Myocyte (in vitro differentiated cells): Measurements from ENCODE around the gene MRPL50. TPM values are rescaled to one million over a fixed set of nuclear protein-coding genes. Genes with fewer than 3 reads are reported as not detected.

ENCODE experiments used
- DNase-seq: peaks from one replicate; pipeline ENCODE4 v3.0.0-alpha.2; 2012; ENCODE audit warnings: low read depth
- total RNA-seq: library from RNA; depleted of rRNA; stranded (reverse); fragments of >200 nt; gene quantifications from 2 replicates; pipeline ENCODE4 v1.2.3, GENCODE V29; 2014

Gene MRPL50
- total RNA-seq, 1 donor from 2014 or later, result 20.2 TPM

- DNase-seq, result no peak
Observed at GRCh38 chr9:101342595-101342994, 55.8 kb downstream of the MRPL50 start.

GRCh38 chr9:101341958-101342357 lies 56.5 kb downstream of the MRPL50 start:
- no peak for DNase-seq

Other genes starting within 250 kb of the MRPL50 start
- 0.37 and 1.8 TPM in 2 replicates for gene BAAT, start 13.6 kb downstream of the MRPL50 start, total RNA-seq
- 19.0 and 23.7 TPM in 2 replicates for gene ZNF189, start 233 bp upstream of the MRPL50 start, total RNA-seq
- not detected in 2 replicates for gene ALDOB, start 37.2 kb upstream of the MRPL50 start, total RNA-seq
- 28.8 and 30.3 TPM in 2 replicates for gene RNF20, start 135.2 kb upstream of the MRPL50 start, total RNA-seq
- not detected in 2 replicates for gene PPP3R2, start 196.4 kb upstream of the MRPL50 start, total RNA-seq